Stimulated activated CD8-positive, alpha-beta memory T cell treated with anti-CD3 and anti-CD28 coated beads, Interleukin-2, amount 100 ng/mL, for 48 hours (primary cell): ENCODE data around the gene B3GALT5.
"Not testable (repeated sequence)": the region's sequence is repeated elsewhere in the genome, so short reads cannot be mapped to it uniquely, and the experiment has no call there.

ENCODE experiments used
- DNase-seq, 2 donors: peaks; one replicate each; pipeline ENCODE4 v3.0.0-alpha.2; 2020; ENCODE audit warnings: low read depth in 2 of 2

The B3GALT5 gene, protein sequence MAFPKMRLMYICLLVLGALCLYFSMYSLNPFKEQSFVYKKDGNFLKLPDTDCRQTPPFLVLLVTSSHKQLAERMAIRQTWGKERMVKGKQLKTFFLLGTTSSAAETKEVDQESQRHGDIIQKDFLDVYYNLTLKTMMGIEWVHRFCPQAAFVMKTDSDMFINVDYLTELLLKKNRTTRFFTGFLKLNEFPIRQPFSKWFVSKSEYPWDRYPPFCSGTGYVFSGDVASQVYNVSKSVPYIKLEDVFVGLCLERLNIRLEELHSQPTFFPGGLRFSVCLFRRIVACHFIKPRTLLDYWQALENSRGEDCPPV

DNA sequence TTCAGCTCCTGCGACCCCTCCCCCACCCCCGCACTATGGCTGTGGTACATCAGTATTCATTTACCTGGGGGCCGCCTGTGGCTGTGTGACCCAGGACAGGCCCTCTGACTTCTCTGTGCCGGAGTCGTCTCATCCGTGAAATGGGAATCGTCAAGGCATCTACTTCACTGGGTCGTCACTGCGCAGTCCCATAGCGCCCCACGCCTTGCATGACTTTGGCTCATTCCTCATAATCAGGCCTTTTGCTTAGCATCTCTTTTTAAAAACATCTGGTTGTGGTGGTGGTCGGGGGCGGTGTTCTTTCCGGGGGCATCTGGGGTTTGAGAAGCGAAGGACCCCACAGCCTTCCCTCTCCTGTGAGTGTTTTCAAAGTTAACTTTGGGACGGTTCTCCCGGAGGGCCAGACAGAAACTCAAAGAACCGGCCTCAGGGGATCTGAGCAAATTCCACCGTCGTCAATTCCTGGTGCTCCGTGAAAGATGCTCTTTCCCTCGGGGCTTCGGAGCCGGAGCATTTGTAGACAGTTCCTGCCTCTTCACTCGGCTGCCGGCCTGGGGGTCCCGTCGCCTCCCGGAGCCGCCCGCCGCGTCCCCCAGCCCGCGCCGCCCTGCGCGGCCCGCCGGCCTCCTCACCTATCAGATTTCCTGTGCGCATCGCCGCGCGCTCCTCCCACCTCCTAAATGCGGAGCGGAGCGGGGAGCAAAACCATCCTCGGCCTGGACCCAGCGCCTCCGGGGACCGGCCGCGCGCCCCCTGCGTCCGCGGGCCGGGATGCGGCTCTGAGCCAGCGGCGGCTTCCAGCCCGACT is at the start of gene B3GALT5:
B3GALT5 (plus strand) TSS at position 708 of the 808 bp plus-strand sequence. CDS start 47,620 bp downstream, outside the sequence.
- no peak for DNase-seq

DNA sequence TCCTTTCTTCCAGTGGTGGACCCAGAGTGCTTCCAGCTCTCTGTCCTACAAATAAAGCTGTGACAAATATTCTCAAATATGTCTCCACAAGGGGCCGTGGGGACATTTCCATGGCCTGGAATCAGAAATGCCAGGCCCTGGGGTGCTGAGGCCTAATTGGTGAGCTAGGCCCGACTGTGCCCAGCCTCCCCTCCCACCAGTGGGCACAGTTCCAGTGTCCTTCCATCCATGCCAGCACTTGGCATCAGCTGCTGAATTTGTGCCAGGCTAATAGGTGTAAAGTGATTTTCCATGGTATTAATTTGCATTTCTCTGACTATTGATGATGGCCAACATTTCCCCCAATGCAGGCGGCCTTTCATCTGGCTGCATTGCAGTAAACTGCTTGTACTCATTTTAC is 48.5 kb upstream of the B3GALT5 start:
- DNase-seq: no peak

DNA sequence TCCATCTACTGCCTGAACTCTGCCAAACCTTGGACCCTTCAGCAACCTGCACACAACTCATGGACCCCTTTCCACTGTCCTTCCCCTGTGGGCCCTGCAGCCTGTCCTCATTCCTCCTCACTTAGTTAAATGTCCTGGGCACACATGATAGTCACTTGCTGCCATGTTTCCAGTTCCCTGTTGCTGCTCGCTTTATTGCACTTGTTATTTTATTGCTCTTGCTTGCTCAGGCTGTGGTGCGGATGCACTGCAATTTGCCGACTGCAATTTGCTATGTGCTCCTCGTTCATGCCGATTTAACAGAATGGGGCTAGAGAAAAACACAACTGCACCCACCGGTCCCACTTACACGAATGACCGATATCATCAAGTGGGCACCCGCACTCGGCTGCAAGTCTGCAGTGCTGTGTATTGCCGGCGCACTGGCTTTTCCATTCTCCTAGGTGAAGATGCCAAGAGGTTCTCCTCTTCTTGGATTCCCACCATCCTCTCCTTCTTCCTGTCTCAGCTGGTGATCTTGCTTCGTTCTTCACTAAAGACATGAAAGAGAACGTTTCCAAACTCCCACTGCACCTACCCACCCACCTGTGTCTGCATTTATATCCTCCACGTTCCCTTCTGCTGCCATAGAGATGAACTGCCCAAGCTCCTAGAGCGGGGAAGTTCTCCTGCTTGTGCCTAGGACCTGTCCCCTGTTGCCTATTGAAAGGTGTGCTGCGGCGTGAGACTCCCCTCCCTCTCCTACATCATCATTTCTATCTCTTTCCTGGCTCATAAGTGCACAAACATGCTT is 45.4 kb upstream of the B3GALT5 start:
- DNase-seq: no peak

DNA sequence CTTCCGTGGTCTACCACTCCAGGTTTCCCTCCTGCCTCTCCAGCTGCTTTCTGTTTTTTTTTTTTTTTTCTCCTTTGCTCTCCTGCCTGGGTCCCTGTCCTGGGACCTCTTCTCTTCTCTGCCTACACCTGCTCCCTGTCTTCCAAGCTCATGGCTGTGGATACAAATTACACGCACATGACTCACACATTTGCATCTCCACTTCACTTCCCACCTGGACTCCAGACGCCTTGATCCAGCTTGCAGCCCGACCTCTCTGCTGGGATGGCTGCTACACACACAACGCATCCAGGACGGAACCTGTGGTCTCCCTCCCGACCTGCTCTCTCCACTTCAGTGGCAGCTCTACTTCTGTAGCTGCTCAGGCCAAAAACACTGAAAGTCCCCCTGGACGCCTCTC is 44.4 kb upstream of the B3GALT5 start:
- no peak for DNase-seq

DNA sequence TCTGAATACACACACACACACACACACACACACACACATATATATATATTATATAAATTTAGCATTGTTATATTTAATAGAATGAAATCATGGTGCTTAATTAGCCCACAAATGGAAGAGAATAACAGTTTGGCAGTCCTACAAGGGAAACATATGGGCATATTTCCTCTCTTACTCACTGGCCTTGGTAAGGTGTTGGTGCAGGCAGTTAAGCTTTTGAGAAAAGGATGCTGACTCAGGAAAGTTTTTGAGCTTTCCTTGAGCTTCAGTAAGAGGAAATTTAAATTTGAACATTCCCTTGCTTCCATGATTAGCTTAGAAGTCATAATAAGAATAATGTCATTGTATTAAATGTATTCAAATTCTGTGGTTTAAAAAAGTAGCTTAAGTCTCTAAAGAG is 37.0 kb upstream of the B3GALT5 start:
- no peak for DNase-seq

DNA sequence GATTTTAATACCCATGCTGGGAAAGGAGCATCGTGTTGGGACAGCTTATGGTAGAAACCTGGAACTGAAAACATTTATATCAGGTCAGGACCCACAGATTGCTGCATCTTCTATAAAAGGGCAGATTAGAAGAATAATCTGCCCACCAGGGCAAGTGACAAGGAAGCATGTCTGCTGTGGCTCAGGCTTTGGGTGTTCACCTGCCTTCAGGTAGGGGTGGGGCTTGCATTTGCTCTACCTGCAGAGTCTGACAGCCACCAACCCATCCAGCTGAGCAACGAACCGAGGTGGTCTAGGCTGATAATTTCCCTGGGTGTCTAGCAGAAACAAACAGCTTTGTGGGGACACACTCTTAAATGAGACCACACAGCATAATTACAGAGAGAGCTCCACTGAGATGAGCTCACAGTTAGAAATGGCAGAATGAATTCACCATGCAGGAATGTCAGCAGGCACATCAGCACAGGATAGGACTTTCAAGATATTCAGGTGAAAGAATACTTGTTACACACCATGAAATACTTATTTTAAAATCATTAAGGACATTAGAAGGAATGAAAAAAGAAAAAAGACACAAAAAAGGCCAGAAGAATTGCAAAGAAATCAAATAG is 36.1 kb upstream of the B3GALT5 start:
- no peak for DNase-seq

DNA sequence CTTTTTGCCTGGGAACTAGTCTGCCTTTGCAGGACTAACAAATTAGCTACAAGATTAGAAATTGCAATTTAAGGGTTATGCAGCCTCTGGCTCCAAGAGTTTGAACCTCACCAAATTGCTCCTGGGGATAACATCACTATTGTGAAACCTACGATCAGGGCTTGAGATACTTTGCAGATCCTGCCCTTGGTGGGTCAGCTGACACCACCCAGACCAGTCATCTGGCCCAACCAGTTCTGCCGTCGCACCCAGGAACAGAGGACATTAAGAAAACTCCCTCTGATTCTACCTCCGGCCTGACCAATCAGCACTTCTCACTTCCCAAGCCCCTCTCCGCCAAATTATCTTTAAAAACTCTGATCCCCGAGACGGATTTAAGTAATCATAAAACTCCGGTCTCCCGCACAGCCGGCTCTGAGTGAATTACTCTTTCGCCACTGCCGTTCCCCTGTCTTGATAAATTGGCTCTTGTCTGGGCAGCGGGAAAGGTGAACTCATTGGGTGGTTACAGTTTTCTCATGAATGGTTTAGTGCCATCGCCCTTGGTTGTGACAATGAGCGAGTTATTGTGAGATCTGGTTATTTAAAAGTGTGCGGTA is 32.9 kb upstream of the B3GALT5 start:
- DNase-seq: no peak

DNA sequence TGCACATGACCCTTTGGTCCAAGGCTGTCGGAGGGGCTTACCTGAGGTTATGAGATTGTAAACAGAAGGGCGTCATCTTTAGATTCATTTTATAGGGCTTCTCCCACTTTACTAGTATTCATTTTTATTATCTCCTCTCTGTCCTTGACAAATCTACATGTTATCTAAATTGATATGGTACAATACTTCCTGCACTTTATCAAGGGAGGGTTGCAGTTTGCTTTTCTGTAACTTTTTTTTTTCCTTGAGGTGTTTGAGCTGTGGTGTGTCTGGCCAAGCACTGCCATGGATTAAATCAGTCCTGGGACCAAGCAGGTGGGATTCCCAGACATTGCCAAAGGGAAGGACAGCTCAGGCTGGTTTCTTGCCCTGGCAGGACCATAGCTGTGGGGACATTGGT is 32.0 kb upstream of the B3GALT5 start:
- no peak for DNase-seq

DNA sequence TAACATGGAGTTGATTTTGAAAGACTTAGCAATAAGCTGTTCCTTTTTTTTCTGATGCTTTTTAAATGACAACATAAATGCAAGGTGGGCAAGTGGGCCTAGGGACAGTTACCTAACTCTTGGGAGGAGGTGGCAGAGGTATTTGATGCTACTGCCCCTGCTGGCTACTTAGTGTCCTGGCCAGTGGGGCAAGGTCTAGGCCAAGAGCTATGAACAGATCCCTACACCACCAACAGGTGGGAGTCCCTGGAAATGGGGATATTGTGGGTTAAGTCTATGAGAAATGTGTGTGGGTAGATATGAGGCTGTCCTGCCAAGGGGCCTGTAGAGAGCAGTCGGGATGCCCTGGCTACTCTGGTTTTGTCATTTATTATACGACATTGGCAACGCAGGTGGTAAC is 31.3 kb upstream of the B3GALT5 start:
- no peak for DNase-seq

DNA sequence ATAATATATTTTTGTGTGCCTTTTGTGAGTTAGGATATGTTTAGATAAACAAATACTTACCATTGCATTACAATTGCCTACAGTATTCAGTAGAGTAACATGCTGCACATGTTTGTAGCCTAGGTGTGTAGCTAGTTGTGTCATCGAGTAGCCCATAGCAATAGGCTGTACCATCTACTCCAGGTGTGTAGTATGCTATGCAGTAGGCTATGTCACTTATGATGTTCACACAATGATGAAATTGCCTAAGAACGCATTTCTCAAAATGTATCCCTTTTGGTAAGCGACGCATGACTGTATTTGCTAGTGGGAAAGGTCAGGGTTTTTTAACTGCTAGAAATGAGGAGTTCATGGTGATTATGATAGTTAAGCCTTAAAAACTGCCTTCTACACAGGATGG is 30.0 kb upstream of the B3GALT5 start:
- DNase-seq: no peak

DNA sequence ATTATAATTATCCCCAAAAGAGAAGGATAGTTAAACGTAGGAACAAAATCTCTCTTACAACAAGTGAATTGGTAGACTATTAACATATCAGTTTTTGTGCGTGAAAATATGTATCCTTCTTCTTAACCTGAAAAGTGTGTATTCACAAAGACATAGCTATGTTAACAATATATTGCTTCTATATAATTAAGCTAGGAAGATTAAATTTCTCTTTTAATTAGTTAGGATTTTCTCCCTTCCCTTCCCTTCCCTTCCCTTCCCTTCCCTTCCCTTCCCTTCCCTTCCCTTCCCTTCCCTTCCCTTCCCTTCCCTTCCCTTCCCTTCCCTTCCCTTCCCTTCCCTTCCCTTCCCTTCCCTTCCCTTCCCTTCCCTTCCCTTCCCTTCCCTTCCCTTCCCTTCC is 29.2 kb upstream of the B3GALT5 start:
- DNase-seq: not testable (repeated sequence)

DNA sequence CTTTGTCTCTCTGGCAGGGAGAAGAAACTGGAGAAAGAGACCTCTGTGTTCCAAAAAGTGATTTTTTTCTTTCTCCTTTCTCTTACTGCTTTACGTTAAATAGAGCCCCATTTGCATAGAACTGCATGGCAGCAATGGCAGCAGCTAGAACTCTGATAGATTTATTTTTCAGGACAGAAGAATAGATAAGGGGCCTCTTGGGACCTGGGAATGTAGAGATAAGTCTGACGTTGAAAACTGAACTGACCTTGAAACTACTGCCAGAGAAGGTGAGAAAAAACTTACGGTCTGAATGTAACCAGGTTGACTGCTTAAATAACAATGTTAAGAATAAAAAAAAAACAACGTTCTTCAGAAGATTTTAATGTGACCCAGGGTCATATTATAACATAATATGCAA is 25.4 kb upstream of the B3GALT5 start:
- DNase-seq: no peak

DNA sequence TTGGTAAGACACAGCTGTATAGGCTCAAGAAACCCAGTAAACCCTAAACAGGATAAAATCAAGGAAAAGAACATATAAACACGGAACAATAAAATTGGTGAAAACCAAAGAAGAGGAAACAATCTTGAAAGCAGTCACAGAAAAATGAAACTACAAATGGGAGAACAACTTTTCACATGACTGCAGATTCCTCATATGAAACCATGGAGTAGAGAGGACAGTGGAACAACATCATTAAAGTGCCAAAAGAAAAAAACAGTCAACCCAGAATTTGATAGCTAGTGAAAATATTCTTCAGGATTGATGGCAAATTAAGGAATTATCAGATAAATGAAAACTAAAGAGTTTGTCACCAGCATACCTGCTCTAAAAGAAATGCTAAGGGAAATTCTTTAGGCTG is 23.9 kb upstream of the B3GALT5 start:
- no peak for DNase-seq

DNA sequence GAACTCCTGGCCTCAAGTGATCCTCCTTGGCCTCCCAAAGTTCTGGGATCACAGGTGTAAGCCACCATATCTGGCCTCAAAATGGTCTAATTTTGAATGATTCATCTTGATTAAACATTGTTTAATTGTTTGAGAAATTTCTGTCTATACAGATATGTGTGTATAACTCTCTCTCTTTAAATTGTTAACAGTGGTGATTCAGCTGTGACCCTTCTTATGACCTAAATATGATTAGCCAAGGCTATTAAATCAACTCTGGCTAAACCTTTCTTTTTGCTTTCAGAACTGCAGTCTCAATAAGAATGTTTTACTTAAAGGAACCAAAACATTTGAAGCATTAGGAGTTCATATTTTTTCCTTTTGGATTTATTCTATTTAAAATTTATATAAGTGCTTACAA is 19.2 kb upstream of the B3GALT5 start:
- no peak for DNase-seq

DNA sequence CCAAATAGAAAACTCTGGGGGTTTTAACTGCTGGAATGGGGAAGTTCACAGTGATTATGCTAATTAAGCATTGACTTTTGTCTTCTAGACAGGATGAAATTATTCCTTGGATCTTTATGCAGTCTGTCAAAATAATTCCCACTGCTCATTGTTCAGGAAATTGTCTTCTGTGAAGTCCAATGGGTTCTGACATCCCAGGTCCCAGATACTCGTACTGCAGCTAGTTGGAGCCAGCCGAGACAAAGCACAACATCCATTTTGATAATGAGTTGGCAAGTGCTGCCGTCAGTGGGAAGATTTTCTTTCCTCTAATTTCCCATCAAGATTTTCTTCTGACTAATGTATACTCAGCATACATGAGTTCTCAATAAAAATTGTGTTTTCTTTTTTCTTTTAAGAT is 17.3 kb upstream of the B3GALT5 start:
- DNase-seq: no peak

DNA sequence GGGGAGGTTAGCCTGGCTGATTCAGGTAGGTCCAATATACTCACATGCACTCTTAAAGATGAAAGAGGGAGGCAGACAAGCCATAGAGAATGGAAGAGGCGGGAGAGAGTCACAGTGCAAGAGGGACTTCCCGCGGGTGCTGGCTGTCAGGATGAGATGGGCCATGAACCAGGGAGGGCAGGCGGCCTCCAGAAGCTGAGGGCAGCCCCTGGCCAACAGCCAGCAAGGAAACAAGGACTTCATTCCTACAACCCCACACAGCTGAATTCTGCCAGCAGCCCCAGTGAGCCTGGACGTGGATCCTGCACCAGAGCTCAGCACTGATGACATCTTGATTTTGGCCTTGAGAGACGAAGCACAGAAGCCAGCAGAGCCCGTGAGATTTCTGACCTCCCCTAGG is 15.1 kb upstream of the B3GALT5 start:
- DNase-seq: no peak

DNA sequence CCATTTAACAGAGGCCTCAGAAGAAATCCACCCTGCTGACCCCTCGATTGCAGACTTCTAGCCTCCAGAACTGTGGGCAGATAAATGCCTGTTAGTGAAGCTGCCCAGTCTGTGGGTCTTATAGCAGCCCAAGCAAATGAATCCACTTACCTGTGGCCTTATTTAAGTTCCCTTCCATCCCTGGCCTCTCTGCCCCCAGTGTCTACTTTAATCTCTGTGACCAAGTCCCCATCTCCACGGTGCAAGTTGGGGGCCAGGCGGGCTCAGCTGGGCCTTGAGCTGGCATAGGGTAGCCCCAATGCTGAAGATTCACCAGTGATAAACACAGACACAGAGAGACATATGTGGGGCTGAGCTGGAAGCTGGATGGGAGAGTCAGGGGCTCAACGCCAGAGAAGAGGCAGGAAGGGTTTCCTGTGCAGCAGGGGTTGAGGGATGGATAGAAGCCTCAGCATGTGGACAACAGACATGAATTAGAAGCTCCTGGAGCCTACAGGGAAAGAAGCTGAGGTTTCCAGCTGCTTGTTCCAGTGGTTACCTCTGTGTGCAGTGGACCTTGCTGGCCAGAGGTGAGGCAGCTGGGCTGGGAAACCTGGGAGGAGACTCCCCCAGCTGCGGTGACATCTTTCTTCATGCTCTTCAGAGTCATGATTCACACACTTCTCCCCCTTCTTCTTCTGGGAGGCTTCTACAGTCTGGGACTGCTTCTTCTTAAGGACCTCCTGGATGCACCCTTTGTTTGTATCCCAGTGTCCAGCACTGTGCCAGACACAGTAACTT is 13.4 kb upstream of the B3GALT5 start:
- no peak for DNase-seq

DNA sequence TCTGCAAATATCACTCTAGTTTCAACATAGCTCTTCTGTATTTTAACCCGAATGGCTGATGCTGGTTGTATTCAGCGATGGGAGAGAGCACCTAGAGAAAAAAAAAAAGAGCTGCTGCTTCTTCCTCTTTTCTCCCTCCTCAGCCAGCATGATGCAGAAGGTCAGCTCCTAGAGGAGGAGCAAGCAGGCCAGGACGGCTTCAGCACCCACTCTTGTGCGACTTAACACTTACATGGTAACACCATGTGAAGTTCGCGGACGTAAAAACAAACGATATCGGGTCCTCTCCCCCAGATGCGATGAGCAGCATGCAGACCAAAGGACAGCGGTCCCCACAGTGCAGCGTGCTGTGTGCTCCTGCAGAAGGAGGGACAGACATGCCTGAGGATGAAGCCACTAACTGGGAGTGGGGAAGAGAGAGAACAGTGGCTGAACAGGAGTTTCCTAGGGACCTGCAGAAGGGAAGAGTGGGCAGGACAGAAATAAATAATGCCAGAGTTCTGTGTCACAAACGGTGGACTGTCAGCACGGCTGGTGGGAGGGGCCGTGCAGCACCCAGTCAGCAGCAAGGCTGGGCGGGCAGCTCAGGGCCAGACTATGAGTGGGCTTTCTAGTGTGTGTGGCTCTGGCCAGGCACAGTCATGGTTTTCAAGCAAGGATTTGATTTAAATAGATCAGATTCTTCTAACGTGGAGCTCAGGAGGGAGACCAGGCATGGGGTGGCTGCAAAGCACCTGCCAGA is 11.4 kb upstream of the B3GALT5 start:
- DNase-seq: no peak

DNA sequence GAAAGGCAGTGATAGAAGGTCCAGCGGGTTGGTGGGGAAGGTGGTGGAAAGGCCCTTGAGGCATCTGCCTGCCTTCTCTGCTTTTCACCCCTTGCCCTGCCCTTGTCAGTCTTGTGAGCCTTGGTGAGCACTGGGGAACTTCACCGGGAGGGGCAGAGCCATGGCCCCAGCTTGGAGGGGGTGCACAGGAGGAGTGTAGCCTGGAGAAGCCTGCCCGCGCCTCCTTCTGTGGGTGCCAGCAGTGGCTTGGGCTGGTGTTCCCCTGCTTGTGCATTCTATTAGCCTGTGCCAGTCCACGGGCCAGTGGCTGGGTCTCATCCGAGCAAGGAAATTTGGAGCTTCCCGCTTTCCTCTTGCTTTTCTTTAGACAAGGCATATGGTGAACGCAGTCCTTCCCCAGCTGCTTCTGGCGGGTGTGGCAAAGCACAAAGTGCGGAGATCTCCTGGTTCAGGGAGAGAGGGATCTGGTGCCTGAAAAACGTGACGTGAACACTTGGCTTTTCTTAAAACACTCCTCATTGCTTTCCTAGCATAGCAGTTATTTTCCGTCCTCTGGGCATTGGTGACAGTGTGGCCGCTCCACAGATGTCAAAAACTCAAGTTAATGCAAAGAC is 10.6 kb upstream of the B3GALT5 start:
- DNase-seq: no peak

DNA sequence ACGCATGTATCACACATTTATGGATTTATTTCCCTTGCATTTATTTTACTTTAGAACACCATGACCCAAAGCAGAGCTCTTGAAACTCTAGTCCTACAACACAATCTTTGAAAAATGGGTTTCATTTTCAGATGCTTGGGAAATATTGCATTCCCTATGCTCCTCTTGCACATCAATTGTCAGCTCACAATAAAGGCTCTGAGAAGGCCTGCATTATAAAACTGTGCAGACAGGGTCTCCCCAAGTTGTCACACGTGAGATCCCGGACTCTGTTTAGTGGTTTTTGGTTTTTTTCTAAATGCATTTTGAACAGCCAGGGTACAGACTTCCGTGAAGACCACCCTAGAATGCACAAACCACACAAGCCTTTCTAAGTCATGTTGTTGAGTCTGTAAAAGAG is 9.9 kb upstream of the B3GALT5 start:
- no peak for DNase-seq
